Vagina (tissue), 2 donors: ENCODE data around the gene VPS33B.

ENCODE experiments used
- POLR2A ChIP-seq, 2 donors: fragments of 450-650 bp; IDR thresholded peaks; one replicate each; pipeline ENCODE4 v1.6.1; 2017; ENCODE audit warnings: antibody characterized with exemption in 2 of 2, mild to moderate bottlenecking in 2 of 2, moderate library complexity in 2 of 2
- POLR2AphosphoS5 ChIP-seq, 2 donors: sonication (generic); formaldehyde crosslinking; IDR thresholded peaks; one replicate each; pipeline ENCODE4 v1.9.0; 2017; ENCODE audit warnings: antibody characterized with exemption in 2 of 2, mild to moderate bottlenecking in 2 of 2, low read depth in 1 of 2; ENCODE audit not compliant: insufficient read depth in 1 of 2
- TF ChIP-seq, protein P1 (sequence below), 3 experiments: fragments of 450-650 bp in 2 of 3; fragments of 200-600 bp in 1 of 3; sonication (generic) in 1 of 3; IDR thresholded peaks; one replicate each; pipeline ENCODE4 v1.5.1; 2017 to 2019; ENCODE audit warnings: antibody characterized with exemption in 3 of 3, mild to moderate bottlenecking in 2 of 3, moderate library complexity in 2 of 3

DNA sequence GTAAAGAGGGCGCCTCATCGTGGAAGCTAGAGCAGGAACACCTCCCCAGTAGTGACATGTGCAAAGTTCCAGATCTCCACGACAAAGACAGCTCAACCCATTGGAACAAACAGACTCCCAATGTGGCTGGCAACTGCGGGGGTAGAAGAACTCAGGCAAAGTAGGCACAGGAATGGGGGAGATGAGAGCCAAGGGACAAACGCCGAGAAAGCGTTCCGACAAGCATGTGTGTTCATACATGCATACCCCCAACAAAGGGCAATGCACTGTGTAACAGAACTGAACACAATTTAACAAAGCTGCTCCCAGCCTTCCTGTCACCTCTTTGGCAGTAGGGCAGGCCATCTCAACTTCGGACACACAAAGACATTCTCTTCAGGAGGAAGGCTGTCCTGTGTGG lies 56.1 kb downstream of the VPS33B start:
- TF ChIP-seq, protein P1, sequence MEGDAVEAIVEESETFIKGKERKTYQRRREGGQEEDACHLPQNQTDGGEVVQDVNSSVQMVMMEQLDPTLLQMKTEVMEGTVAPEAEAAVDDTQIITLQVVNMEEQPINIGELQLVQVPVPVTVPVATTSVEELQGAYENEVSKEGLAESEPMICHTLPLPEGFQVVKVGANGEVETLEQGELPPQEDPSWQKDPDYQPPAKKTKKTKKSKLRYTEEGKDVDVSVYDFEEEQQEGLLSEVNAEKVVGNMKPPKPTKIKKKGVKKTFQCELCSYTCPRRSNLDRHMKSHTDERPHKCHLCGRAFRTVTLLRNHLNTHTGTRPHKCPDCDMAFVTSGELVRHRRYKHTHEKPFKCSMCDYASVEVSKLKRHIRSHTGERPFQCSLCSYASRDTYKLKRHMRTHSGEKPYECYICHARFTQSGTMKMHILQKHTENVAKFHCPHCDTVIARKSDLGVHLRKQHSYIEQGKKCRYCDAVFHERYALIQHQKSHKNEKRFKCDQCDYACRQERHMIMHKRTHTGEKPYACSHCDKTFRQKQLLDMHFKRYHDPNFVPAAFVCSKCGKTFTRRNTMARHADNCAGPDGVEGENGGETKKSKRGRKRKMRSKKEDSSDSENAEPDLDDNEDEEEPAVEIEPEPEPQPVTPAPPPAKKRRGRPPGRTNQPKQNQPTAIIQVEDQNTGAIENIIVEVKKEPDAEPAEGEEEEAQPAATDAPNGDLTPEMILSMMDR (IDR thresholded peaks at IDR 0.05) = no peak
- TF ChIP-seq POLR2AphosphoS5 (IDR thresholded peaks at IDR 0.05; ENCODE audit: insufficient read depth in 1 of 2, low read depth in 1 of 2) = no peak
- no peak for TF ChIP-seq POLR2A (IDR thresholded peaks at IDR 0.05)
